WERI-Rb-1 (cell line): ENCODE data around the gene WDR48.

Experiments used
- DNase-seq: peaks from one replicate; pipeline ENCODE4 v3.0.0-alpha.2; 2020
- H3K27ac ChIP-seq: fragments of 250-450 bp; sonication (Bioruptor Pico); 2 replicates; pipeline ENCODE4 v1.5.1; 2020; ENCODE audit warnings: mild to moderate bottlenecking, moderate library complexity
- H3K27me3 ChIP-seq: fragments of 250-450 bp; sonication (Bioruptor Pico); 2 replicates; pipeline ENCODE4 v1.5.1; 2021; ENCODE audit warnings: mild to moderate bottlenecking, low read depth, moderate library complexity; ENCODE audit not compliant: insufficient read depth, severe bottlenecking
- H3K36me3 ChIP-seq: fragments of 250-450 bp; sonication (Bioruptor Pico); 2 replicates; pipeline ENCODE4 v1.5.1; 2020; ENCODE audit warnings: mild to moderate bottlenecking, moderate library complexity
- H3K4me3 ChIP-seq: 2 replicates; pipeline ENCODE4 v1.5.1; 2011; ENCODE audit warnings: low read depth, mild to moderate bottlenecking, control low read depth, low read length
- H3K9me3 ChIP-seq: fragments of 250-450 bp; sonication (Bioruptor Pico); 2 replicates; pipeline ENCODE4 v1.5.1; 2021; ENCODE audit warnings: mild to moderate bottlenecking, moderate library complexity; ENCODE audit not compliant: severe bottlenecking
- CTCF ChIP-seq: IDR thresholded peaks from 2 replicates; pipeline ENCODE4 v1.5.1; 2011; ENCODE audit warnings: low read depth, mild to moderate bottlenecking, control low read depth, inconsistent platforms, low read length

The WDR48 gene

GRCh38 chr3:39099242-39099641, 47.4 kb downstream of the WDR48 start:
- no peak for DNase-seq
- Histone ChIP-seq H3K27ac (no peak overlapping the region), H3K4me3 (no peak overlapping the region), H3K36me3 (peaks cover 59% of the 10 kb centered on the region), H3K9me3 (no peaks in the 10 kb centered on the region), H3K27me3 (no peaks in the 10 kb centered on the region)
- no peak for TF ChIP-seq CTCF

GRCh38 chr3:39099738-39100499, 48.1 kb downstream of the WDR48 start:
- Histone ChIP-seq H3K4me3 (no peak overlapping the region), H3K36me3 (peaks cover 52% of the 10 kb centered on the region), H3K27me3 (no peaks in the 10 kb centered on the region), H3K27ac (no peak overlapping the region), H3K9me3 (no peaks in the 10 kb centered on the region)
- no peak for DNase-seq
- no peak for TF ChIP-seq CTCF

- no peak overlapping the region for H3K27ac ChIP-seq
- TF ChIP-seq CTCF: no peak
- H3K9me3 ChIP-seq: no peaks in the 10 kb centered on the region
- H3K27me3 ChIP-seq: no peaks in the 10 kb centered on the region
- H3K4me3 ChIP-seq: no peak overlapping the region
- H3K36me3 ChIP-seq: peaks cover 47% of the 10 kb centered on the region
- no peak for DNase-seq
Measured at GRCh38 chr3:39100500-39100886, 48.7 kb downstream of the WDR48 start.

GRCh38 chr3:39101022-39101689, 49.3 kb downstream of the WDR48 start:
- H3K9me3 ChIP-seq: no peaks in the 10 kb centered on the region
- peak; percentile 69 for TF ChIP-seq CTCF
- peaks cover 41% of the 10 kb centered on the region for H3K36me3 ChIP-seq

GRCh38 chr3:39102504-39103323, 50.9 kb downstream of the WDR48 start:
- Histone ChIP-seq H3K4me3 (no peak overlapping the region), H3K27ac (no peak overlapping the region), H3K27me3 (no peaks in the 10 kb centered on the region), H3K36me3 (peaks cover 29% of the 10 kb centered on the region), H3K9me3 (no peaks in the 10 kb centered on the region)
- DNase-seq: no peak
- TF ChIP-seq CTCF: no peak

More at GRCh38 chr3:39101022-39101689, 49.3 kb downstream of the WDR48 start:
- peak; percentile 46 for DNase-seq
- Histone ChIP-seq H3K27ac (no peak overlapping the region), H3K27me3 (no peaks in the 10 kb centered on the region), H3K4me3 (no peak overlapping the region)
